CD4-positive, alpha-beta T cell treated with Interleukin-4 for 1 hour (primary cell): ENCODE measurements around the gene KRT31.
"Not testable (repeated sequence)": the region's sequence is repeated elsewhere in the genome, so short reads cannot be mapped to it uniquely, and the experiment has no call there.

Source experiments
- DNase-seq, 2 donors: peaks; one replicate each; pipeline ENCODE4 v3.0.0-alpha.2; 2020 to 2022

KRT31 gene

GRCh38 chr17:41396996-41397660 is at the start of gene KRT31:
Gene KRT31, minus strand, starts transcription at chr17:41397608. Its CDS starts 69 bp downstream, at chr17:41397539.
- no peak for DNase-seq

DNA sequence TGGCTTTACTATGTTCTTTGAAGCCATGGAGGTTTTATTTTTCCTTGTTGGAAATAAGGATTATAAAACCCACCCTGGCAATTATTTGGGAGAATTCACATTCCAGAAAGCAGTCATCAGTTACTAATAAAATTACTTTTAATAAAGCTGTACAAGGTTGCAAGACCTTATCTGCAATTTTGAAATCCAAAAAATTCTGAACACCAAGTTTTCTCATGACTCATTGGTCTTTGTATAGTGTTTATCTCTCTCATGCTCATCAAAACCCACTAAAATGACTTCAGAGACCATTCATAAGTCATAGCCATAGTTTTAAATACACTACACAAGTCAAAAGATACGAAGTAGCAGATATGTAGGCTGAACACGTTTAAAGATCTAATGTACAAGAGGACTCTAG is 49.4 kb upstream of the KRT31 start:
- DNase-seq, result no peak

- DNase-seq, result no peak
These were observed 47.2 kb upstream of the KRT31 start for GRCh38 chr17:41444640-41445039.

DNA sequence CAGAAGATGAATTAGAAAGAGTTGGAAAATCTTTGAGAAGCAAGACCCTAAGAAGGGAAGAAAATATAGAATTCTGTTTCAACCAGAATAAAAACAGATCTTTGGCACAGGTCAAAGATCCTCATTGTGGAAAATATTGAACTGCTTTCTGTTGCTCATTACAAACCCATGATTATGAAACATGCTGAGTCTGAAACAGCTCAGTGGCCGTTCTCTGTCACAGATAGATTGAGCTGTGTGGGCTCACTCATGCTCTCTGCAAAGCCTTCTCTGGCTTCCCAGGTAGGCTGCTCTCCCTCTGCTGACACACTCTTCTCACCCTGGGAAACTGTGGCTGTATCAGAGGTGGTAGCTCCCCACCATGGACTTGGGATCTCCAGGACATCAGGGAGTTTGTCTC is 46.8 kb upstream of the KRT31 start:
- DNase-seq, result no peak

GRCh38 chr17:41442739-41443138 is 45.3 kb upstream of the KRT31 start:
- no peak for DNase-seq

GRCh38 chr17:41440531-41441033 is 43.2 kb upstream of the KRT31 start, which contains the start of gene KRT38:
Gene KRT38, minus strand, starts transcription at chr17:41440983. Its CDS starts 62 bp downstream, at chr17:41440921.
- no peak for DNase-seq

DNA sequence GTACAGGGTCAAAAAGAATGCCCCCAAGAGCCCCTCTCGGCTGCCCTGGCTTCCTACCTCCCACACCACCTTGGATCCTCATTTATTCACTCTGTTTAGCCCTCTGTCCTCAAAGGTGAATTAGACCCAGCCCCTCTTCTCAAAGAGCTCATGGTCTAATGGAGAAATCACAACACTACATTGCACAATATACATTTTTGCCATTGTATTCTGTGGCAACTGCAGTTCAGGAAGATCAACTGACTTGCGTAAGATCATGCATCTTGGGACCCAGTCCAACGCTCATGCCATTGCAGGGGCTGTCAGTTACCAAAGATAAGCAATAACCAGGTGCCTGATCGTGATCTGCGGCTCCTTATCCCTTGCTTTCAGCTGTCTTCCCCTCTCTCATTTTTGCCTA is 42.0 kb upstream of the KRT31 start:
- no peak for DNase-seq

DNA sequence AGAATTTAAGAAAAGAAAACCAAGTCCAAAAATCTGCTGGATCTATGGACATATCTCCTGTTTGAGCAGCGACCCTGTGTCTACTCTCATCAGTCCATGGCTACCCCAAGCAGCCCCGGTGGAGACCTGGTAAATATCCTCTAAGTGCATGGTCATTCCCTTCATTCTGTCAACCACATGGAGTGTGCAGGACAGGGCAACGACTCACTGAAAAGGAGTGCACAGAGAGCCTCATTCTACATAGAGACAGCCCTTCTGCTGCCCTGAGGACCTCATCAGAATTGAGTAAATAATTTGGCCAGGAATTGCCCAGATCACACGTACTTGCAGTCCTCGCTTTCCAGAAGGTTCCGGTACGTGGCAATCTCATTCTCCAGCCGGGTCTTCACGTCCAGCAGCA is 40.4 kb upstream of the KRT31 start:
- DNase-seq, result no peak

DNA sequence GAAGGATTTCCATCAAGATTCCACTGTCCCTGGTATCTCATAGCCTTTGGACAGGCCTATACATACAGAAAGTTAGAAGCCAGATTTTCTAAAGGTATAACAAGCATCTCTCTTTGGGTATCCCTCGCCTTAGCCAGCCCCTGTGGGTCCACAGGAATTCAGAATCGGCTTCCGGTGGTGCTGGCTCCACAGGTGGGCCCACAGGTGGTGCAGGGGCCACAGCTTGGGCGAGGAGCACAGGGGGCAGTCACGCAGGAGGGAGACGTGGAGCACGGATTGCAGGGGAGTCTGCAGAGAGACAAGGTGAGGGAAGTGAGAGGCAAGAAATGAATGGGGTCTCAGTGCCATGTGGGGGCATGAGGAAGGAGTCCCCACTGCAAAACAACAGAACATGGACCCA is 39.8 kb upstream of the KRT31 start:
- DNase-seq, result no peak

DNA sequence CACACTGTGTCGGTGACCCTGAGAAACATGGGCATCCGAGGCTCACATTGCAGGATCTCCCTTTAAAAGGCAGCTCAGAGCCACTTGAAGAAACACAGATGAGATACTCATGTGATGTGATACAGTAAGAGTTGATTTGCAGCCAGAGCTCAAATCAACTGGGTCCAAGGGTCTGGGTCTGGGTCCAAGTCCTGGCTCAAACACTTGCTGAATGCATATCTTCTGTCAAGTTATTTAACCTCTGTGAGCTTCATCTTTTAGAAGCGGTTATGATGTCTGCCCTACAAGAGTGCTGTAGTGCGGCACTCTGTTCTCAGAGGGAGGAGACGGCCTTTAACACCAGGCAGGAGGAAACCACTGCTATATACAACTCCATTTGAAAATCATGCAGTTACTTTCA is 37.0 kb upstream of the KRT31 start:
- no peak for DNase-seq

- DNase-seq, result no peak
These were observed 36.6 kb upstream of the KRT31 start for GRCh38 chr17:41434005-41434404.

DNA sequence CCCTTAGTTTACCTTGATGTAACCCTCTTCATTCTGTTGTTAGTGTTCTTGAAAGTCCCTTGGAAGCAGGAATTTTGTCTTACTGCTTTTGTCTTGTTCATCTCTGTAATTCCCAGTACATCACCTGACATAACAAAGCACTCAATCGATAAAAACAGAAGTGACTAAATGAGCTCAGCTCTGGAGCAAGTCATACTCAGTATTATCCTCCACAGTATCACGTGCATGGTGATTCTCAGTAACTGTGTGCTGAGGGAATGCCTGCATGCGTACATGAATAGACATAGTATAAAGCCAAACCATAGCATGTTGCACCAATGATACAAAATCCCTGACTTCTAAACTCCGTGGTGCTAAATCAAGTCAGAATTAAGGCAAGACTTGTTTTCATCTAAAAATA is 36.2 kb upstream of the KRT31 start:
- no peak for DNase-seq

DNA sequence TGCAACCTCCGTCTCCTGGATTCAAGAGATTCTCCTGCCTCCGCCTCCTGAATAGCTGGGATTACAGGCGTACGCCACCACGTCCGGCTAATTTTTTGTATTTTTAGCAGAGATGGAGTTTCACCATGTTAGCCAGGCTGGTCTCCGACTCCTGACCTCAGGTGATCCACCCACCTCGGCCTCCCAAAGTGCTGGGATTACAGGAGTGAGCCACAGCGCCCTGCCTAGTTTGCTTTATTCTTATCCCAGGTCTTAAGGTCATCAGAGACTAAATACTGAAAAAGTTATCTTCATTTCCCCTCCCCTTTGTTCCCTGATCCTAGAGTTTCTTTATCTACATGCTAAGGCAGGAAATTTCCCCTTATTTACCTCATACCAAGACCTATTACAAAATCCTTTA is 33.0 kb upstream of the KRT31 start:
- DNase-seq, result not testable (repeated sequence)

DNA sequence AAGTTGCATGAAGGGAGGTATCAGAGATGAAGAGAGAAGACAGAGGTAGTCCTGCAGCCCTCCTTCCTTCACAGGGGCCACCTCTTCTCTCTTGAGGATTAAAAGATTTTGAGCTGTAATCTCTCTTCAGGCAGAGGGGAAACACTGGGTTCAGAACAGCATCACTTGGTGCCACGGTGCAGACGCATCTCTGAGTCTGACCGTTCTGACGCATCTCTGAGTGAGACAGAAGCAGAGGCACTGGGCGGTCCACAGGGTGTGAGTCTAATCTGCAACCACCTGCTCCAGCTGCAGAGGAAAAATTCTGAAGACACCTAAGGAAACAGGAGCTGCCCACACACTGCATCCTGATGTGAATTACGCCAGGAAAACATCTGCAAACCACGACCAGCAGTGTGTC is 32.3 kb upstream of the KRT31 start:
- no peak for DNase-seq

- DNase-seq, result no peak
These were observed 31.3 kb upstream of the KRT31 start for GRCh38 chr17:41428591-41429291.

- DNase-seq, result no peak
These were observed 26.8 kb upstream of the KRT31 start, which contains the start of gene KRT37 for GRCh38 chr17:41424111-41424635. Gene KRT37, minus strand, starts transcription at chr17:41424585. Its CDS starts 62 bp downstream, at chr17:41424523.

GRCh38 chr17:41422586-41422985 is 25.2 kb upstream of the KRT31 start:
- not testable (repeated sequence) for DNase-seq

- no peak for DNase-seq
These were observed 24.2 kb upstream of the KRT31 start for GRCh38 chr17:41421617-41422016.

GRCh38 chr17:41421116-41421515 is 23.7 kb upstream of the KRT31 start:
- DNase-seq, result no peak

DNA sequence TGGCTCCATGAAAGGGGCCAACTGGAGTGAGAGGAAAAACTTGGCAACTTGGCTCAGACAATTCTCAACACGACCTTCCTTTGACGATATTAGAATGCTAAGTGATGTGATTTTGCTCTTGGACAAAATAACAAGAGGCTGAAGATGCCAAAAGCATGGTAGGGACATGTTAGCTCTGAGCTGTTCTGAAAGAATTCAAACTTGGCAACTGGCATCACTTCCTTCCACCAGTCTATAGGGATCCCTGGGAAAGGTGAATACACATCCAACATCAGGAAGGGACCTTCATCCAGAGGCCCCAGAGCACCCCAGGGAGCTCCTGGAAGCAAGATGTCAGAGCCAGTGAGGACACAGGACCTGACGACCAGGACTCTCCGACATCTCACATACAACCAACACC is 22.7 kb upstream of the KRT31 start:
- DNase-seq, result no peak

DNA sequence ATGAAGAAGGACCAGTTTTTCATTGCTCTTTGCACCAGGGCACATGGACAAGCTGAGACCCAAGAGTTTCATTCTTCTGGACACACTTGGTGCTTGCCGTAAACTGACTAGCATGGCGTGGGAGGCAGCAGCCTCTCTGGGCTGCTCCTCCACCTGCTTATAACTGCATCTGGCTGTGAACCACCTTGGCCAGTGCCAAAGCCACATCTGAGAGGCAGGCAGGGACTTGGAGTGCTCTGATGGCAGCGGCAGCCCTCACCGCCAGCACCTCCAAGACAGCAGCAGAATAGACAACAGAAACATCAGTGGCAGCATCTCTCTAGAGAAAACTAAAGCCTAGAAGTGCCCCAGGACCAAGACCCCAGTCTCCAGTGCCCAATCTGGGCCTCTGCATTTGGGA is 22.3 kb upstream of the KRT31 start:
- no peak for DNase-seq

DNA sequence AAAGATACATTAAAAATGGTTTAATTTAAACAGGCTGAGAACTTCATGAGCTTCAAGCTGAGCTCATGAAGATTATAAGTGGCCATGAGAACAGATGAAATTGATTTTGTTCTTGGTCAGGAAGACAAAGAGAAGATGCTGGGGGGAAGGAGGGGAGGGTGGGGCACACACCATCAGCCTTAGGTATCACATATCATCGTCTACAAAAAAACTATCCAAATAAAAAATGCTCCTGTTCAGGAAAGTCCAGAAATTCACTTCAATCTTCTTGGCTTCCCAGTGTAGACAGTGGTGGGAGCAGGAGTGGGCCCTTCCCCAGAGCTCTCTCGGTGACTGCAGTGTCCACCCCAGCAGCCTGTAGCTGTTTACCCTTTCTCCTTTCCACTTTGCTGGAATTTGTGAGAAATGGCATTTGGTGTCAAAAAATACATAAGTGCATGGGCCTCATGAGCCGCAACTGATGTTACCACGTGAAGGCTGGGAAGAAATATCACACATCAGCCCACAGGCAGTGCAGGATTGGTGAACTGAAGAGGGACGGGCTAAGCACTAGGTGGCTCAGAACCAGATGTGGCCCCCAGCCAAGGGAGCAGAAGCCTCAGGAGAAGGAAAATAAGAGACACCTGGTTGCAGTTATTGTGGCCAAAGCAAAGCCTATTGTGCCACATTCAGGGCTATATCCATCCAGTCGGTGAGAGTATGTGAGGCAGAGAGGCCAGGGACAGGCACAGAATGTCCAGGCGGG is 20.9 kb upstream of the KRT31 start:
- DNase-seq, result no peak

- no peak for DNase-seq
These were observed 20.2 kb upstream of the KRT31 start for GRCh38 chr17:41417576-41418015.
